CD1c-positive myeloid dendritic cell (primary cell): ENCODE results near the gene MUC20.
"Not testable (repeated sequence)": the region's sequence is repeated elsewhere in the genome, so short reads cannot be mapped to it uniquely, and the experiment has no call there.

Experiments used
- DNase-seq: peaks from one replicate; pipeline ENCODE4 v3.0.0-alpha.2; 2016; ENCODE audit errors: extremely low spot score

Gene MUC20

GRCh38 chr3:195693428-195694216, 27.2 kb upstream of the MUC20 start:
- DNase-seq = no peak

GRCh38 chr3:195694217-195695076, 26.3 kb upstream of the MUC20 start:
- not testable (repeated sequence) for DNase-seq

GRCh38 chr3:195696632-195697278, 24.0 kb upstream of the MUC20 start:
- DNase-seq = no peak

- DNase-seq = peak; percentile 50
These were observed 23.0 kb upstream of the MUC20 start for GRCh38 chr3:195697582-195698324.

- DNase-seq = no peak
These were observed 22.5 kb upstream of the MUC20 start for GRCh38 chr3:195698325-195698646.

- no peak for DNase-seq
These were observed 22.0 kb upstream of the MUC20 start for GRCh38 chr3:195698647-195699387.

GRCh38 chr3:195699388-195699771, 21.4 kb upstream of the MUC20 start:
- DNase-seq = no peak

GRCh38 chr3:195699860-195700259, 20.9 kb upstream of the MUC20 start:
- no peak for DNase-seq

GRCh38 chr3:195700319-195700718, 20.5 kb upstream of the MUC20 start:
- DNase-seq = no peak

GRCh38 chr3:195701042-195701915, 19.5 kb upstream of the MUC20 start:
- DNase-seq = no peak

GRCh38 chr3:195703776-195704175, 17.0 kb upstream of the MUC20 start:
- DNase-seq = no peak

- DNase-seq = no peak
These were observed 16.3 kb upstream of the MUC20 start for GRCh38 chr3:195704433-195704999.

GRCh38 chr3:195705081-195705991, 15.4 kb upstream of the MUC20 start:
- no peak for DNase-seq

GRCh38 chr3:195708061-195708460, 12.7 kb upstream of the MUC20 start:
- DNase-seq = no peak

- DNase-seq = no peak
These were observed 11.9 kb upstream of the MUC20 start for GRCh38 chr3:195708626-195709481.

GRCh38 chr3:195709676-195710085, 11.1 kb upstream of the MUC20 start:
- DNase-seq = no peak

- DNase-seq = not testable (repeated sequence)
These were observed 10.5 kb upstream of the MUC20 start for GRCh38 chr3:195710126-195710905.
